Measurements from ENCODE around the gene ALKBH8.

Gene ALKBH8

DNA sequence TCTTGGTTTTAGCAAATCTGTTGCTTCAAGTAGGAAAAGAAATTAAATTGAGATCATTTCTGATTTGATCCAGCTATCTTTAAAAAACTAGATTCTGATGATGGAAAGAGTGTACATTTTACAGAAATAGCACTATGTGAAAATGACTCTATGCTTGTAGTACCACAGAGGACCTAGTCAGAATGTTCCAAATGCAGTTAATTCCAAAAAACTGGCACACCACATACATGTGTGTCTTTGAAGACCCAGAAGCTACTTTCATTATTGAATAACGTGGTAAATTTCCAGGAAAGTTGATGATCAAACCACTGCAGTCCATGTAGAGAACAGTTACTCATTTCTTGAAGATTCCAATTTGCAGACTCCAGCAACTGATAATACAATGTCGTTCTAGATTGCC is 29.2 kb upstream of the ALKBH8 start:
- TF ChIP-seq CSDC2 (CRISPR knock-in tag; IDR thresholded peaks at IDR 0.05), result no peak
- TF ChIP-seq ZC3H10 (CRISPR knock-in tag; IDR thresholded peaks at IDR 0.05), result no peak
- TF ChIP-seq ZFP30 (CRISPR knock-in tag; IDR thresholded peaks at IDR 0.05), result no peak
- TF ChIP-seq PPARA (CRISPR knock-in tag; IDR thresholded peaks at IDR 0.05; ENCODE audit: borderline replicate concordance), result no peak
- TF ChIP-seq POU6F1 (CRISPR knock-in tag; IDR thresholded peaks at IDR 0.05; ENCODE audit: borderline replicate concordance, low read depth), result no peak
- TF ChIP-seq ZNF8 (CRISPR knock-in tag; IDR thresholded peaks at IDR 0.05), result no peak
- TF ChIP-seq TSHZ2 (CRISPR knock-in tag; IDR thresholded peaks at IDR 0.05), result no peak
- TF ChIP-seq ZNF565 (CRISPR knock-in tag; conservative IDR thresholded peaks at IDR 0.05; ENCODE audit: low read depth), result no peak
- no peak for TF ChIP-seq PATZ1 (CRISPR knock-in tag; IDR thresholded peaks at IDR 0.05; ENCODE audit: borderline replicate concordance)
- no peak for TF ChIP-seq ZFP3 (CRISPR knock-in tag; IDR thresholded peaks at IDR 0.05)
- TF ChIP-seq, protein P1, sequence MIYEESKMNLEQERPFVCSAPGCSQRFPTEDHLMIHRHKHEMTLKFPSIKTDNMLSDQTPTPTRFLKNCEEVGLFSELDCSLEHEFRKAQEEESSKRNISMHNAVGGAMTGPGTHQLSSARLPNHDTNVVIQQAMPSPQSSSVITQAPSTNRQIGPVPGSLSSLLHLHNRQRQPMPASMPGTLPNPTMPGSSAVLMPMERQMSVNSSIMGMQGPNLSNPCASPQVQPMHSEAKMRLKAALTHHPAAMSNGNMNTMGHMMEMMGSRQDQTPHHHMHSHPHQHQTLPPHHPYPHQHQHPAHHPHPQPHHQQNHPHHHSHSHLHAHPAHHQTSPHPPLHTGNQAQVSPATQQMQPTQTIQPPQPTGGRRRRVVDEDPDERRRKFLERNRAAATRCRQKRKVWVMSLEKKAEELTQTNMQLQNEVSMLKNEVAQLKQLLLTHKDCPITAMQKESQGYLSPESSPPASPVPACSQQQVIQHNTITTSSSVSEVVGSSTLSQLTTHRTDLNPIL (CRISPR knock-in tag; IDR thresholded peaks at IDR 0.05; ENCODE audit: low read depth), result no peak
- TF ChIP-seq SNAI2 (CRISPR knock-in tag; IDR thresholded peaks at IDR 0.05), result no peak
- TF ChIP-seq, protein P2, sequence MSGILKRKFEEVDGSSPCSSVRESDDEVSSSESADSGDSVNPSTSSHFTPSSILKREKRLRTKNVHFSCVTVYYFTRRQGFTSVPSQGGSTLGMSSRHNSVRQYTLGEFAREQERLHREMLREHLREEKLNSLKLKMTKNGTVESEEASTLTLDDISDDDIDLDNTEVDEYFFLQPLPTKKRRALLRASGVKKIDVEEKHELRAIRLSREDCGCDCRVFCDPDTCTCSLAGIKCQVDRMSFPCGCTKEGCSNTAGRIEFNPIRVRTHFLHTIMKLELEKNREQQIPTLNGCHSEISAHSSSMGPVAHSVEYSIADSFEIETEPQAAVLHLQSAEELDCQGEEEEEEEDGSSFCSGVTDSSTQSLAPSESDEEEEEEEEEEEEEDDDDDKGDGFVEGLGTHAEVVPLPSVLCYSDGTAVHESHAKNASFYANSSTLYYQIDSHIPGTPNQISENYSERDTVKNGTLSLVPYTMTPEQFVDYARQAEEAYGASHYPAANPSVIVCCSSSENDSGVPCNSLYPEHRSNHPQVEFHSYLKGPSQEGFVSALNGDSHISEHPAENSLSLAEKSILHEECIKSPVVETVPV (CRISPR knock-in tag; IDR thresholded peaks at IDR 0.05), result no peak
- TF ChIP-seq TCF4 (CRISPR knock-in tag; IDR thresholded peaks at IDR 0.05; ENCODE audit: borderline replicate concordance), result no peak
- no peak for TF ChIP-seq ISL1 (CRISPR knock-in tag; IDR thresholded peaks at IDR 0.05)
- TF ChIP-seq BACH2 (CRISPR knock-in tag; IDR thresholded peaks at IDR 0.05; ENCODE audit: borderline replicate concordance), result no peak
- TF ChIP-seq TOX (CRISPR knock-in tag; IDR thresholded peaks at IDR 0.05; ENCODE audit: borderline replicate concordance), result no peak
- no peak for TF ChIP-seq OSR1 (CRISPR knock-in tag; IDR thresholded peaks at IDR 0.05)
- no peak for TF ChIP-seq ZNF70 (CRISPR knock-in tag; IDR thresholded peaks at IDR 0.05)
- TF ChIP-seq ESRRG (CRISPR knock-in tag; IDR thresholded peaks at IDR 0.05), result no peak
- no peak for ATAC-seq

DNA sequence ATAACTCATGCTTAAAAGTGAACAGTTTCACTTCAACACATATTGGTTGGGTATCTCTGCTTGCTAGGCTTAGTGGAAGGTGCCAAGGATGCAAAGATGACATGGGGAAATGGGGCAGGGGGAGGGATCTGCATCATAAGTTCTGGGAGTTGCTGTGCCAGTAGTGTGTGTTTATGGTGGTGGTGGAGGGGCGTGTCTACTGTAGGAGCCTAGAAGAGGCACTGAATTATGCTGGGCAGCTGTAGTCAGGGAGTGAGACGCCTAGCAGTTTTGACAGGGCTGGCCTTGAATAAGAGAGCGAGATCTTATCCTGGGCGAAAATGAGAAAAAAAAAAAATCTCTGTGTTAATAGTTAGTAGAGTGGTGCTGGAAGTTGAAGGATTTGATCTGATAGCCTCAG is 28.4 kb upstream of the ALKBH8 start:
- no peak for ATAC-seq
- TF ChIP-seq TSHZ2 (CRISPR knock-in tag; IDR thresholded peaks at IDR 0.05) (no peak), TCF4 (CRISPR knock-in tag; IDR thresholded peaks at IDR 0.05; ENCODE audit: borderline replicate concordance) (no peak), POU6F1 (CRISPR knock-in tag; IDR thresholded peaks at IDR 0.05; ENCODE audit: borderline replicate concordance, low read depth) (no peak), PATZ1 (CRISPR knock-in tag; IDR thresholded peaks at IDR 0.05; ENCODE audit: borderline replicate concordance) (no peak), ESRRG (CRISPR knock-in tag; IDR thresholded peaks at IDR 0.05) (no peak), TOX (CRISPR knock-in tag; IDR thresholded peaks at IDR 0.05; ENCODE audit: borderline replicate concordance) (no peak), ZNF70 (CRISPR knock-in tag; IDR thresholded peaks at IDR 0.05) (no peak), ZNF565 (CRISPR knock-in tag; conservative IDR thresholded peaks at IDR 0.05; ENCODE audit: low read depth) (no peak)
